HG03378 (cell line): ENCODE data around the gene TRIM15.
"Not testable (repeated sequence)": the region's sequence is repeated elsewhere in the genome, so short reads cannot be mapped to it uniquely, and the experiment has no call there.

ENCODE experiments used
- ATAC-seq: cut with Tn5 transposase; IDR thresholded peaks from one replicate; pipeline ENCODE4 v1.9.1; 2021; ENCODE audit warnings: mild to moderate bottlenecking, moderate library complexity; ENCODE audit not compliant: unreplicated experiment

TRIM15 gene

GRCh38 chr6:30160785-30161531 is 2.4 kb upstream of the TRIM15 start, which contains the start of gene TRIM10:
TSS of gene TRIM10 (minus strand) at chr6:30161211. CDS start at chr6:30160858, 353 bp downstream.
- ATAC-seq, result no peak

GRCh38 chr6:30162265-30163089 is 869 bp upstream of the TRIM15 start:
- ATAC-seq, result no peak

GRCh38 chr6:30163918-30164654 is 740 bp downstream of the TRIM15 start:
- no peak for ATAC-seq

GRCh38 chr6:30164714-30165113 is 1.4 kb downstream of the TRIM15 start:
- ATAC-seq, result no peak

GRCh38 chr6:30165238-30165637 is 1.9 kb downstream of the TRIM15 start:
- not testable (repeated sequence) for ATAC-seq

- no peak for ATAC-seq
These were observed 3.8 kb downstream of the TRIM15 start for GRCh38 chr6:30167101-30167500.

- ATAC-seq, result no peak
These were observed 5.4 kb downstream of the TRIM15 start for GRCh38 chr6:30168741-30169140.

GRCh38 chr6:30169658-30170614 is 6.6 kb downstream of the TRIM15 start:
- no peak for ATAC-seq

- no peak for ATAC-seq
These were observed 8.5 kb downstream of the TRIM15 start for GRCh38 chr6:30171677-30172471.

- no peak for ATAC-seq
These were observed 9.3 kb downstream of the TRIM15 start for GRCh38 chr6:30172681-30173080.

- ATAC-seq, result no peak
These were observed 12.4 kb downstream of the TRIM15 start for GRCh38 chr6:30175765-30176164.

GRCh38 chr6:30178837-30179236 is 15.5 kb downstream of the TRIM15 start:
- no peak for ATAC-seq

- no peak for ATAC-seq
These were observed 16.8 kb downstream of the TRIM15 start for GRCh38 chr6:30180145-30180544.

- no peak for ATAC-seq
These were observed 21.2 kb downstream of the TRIM15 start for GRCh38 chr6:30184417-30185031.

- no peak for ATAC-seq
These were observed 22.6 kb downstream of the TRIM15 start for GRCh38 chr6:30185846-30186484.

GRCh38 chr6:30188541-30188940 is 25.2 kb downstream of the TRIM15 start:
- no peak for ATAC-seq

- no peak for ATAC-seq
These were observed 28.7 kb downstream of the TRIM15 start for GRCh38 chr6:30192076-30192475.
